ENCODE measurements around the gene PLEKHG7.

The PLEKHG7 gene

DNA sequence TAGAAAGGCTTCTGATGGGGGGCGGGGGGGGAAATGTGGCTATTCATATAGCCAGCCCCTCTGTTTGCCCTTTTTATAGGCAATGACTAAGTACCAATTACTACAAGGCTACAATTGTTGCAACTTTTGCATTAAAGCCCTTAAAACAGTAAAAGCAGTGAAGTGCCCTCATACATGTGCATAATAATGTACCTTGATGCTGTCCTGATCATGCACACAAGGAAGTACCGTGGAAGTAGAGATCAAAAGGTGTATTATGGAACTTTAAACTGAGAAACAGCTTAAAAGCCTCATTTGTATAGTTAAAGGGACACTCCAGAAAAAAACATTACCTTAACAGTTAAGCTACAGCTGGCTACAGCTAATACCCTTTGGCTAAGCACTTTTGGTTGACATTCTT, 111.8 kb downstream of the PLEKHG7 start:
- no peak for ATAC-seq

- ATAC-seq = no peak
Observed at GRCh38 chr12:92821142-92821541, 118.4 kb downstream of the PLEKHG7 start.

All from activated CD4-positive, CD25-positive, alpha-beta regulatory T cell treated with anti-CD3 and anti-CD28 coated beads, Interleukin-2, amount 50 U/mL, for 24 hours (primary cell).